SH-SY5Y (cell line): ENCODE measurements around the gene PASK.

Experiments
- GATA2 ChIP-seq: IDR thresholded peaks from 2 replicates; pipeline ENCODE4 v1.6.1; 2011; ENCODE audit warnings: mild to moderate bottlenecking, low read depth, low read length
- GATA3 ChIP-seq: IDR thresholded peaks from 2 replicates; pipeline ENCODE4 v1.6.1; 2011; ENCODE audit warnings: low read depth, mild to moderate bottlenecking, low read length, moderate library complexity

GRCh38 chr2:241168366-241168765, 19.1 kb upstream of the PASK start:
- no peak for TF ChIP-seq GATA2
- no peak for TF ChIP-seq GATA3
